ENCODE results near the gene GTSE1. TPM values are rescaled to one million over a fixed set of nuclear protein-coding genes. Genes with fewer than 3 reads are reported as not detected.

GTSE1 gene
- total RNA-seq, 1 experiment from 2014 or later = 46.1 TPM

DNA sequence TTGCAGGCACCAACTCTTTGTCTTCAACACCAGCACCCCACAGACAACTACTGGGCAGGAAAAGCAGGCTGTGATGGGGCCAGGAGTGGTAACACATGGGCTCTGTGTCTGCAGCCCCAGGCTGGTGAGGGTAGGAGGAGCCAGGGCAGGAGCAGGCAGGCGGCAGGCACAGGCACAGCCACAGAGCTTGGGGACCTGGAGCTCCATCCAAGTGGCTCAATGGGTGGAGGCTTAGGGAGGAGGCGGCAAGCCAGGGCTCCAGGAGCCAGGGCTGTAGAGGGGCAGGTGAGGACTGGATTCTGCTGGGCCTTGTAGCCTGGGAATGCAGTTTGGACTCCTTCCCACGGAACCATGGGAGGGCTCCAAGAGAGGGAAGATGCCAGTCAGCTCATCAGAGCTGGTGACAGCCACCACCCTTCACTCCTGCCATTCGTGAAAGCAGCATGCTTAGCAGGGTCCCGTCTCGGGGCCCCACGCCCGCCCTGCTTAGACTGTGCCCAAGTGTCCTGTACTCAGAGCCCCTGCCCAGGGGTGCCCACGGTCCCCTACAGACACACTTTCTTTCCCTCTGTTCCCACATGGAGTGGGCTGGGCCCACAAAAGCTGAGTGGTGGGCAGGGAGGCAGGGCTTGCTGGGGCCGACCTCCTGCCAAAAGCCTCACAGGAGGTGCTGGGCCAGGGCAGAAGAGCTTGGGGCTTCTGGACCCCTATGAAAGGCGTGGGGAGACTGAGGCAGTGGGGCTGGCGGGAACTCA, 16.4 kb upstream of the GTSE1 start:
- Histone ChIP-seq H3K9ac (ENCODE audit: low read length) (no peak overlapping the region), H3K36me3 (ENCODE audit: control insufficient read depth in 1 of 2, insufficient read depth in 2 of 2, low read length in 2 of 2) (peaks cover 30 to 39% of the 10 kb centered on the region in 2 experiments), H3K27me3 (ENCODE audit: insufficient read depth, low read length) (no peaks in the 10 kb centered on the region), H3K79me2 (ENCODE audit: insufficient read depth, low read length) (no peaks in the 10 kb centered on the region), H3K4me1 (ENCODE audit: control insufficient read depth in 1 of 2, insufficient read depth in 2 of 2, low read length in 2 of 2) (no peaks in the 10 kb centered on the region), H3K9me2 (ENCODE audit: insufficient read depth) (no peaks in the 10 kb centered on the region), H3K4me2 (ENCODE audit: low read length) (no peak overlapping the region), H3K9me3 (ENCODE audit: control insufficient read depth in 1 of 2, insufficient read depth in 1 of 2, low read depth in 1 of 2, low read length in 2 of 2) (peaks cover 0 to 3% of the 10 kb centered on the region in 2 experiments; a peak in 1 of 4 replicates), H2AFZ (ENCODE audit: low read depth, low read length, poor library complexity, severe bottlenecking) (no peak overlapping the region), H3K4me3 (replicated peaks in 1 of 2; ENCODE audit: low read depth in 1 of 2, low read length in 2 of 2) (no peak overlapping the region), H3K27ac (ENCODE audit: low read depth, low read length) (no peak overlapping the region), H4K20me1 (ENCODE audit: insufficient read depth) (no peaks in the 10 kb centered on the region)
- CTCF ChIA-PET = no interaction called here
- ATAC-seq = no peak
- BruUV-seq (replicated peaks) = no TSS peak
- POLR2A ChIA-PET = no interaction called here
- RAD21 ChIA-PET (ENCODE audit: low non-redundant PET in 1 of 2, low total read pairs in 2 of 2, uncharacterized antibody in 2 of 2, unreplicated experiment in 2 of 2) = no interaction called here
- intact Hi-C loops (cut with micrococcal nuclease) = no loop called here
- TF ChIP-seq ZNF274 (IDR thresholded peaks at IDR 0.05; ENCODE audit: low read depth, low read length) = no peak
- no peak for TF ChIP-seq SIN3A (IDR thresholded peaks at IDR 0.05; ENCODE audit: low read depth)
- no peak for DNase-seq (ENCODE audit: low read depth, low spot score)

GRCh38 chr22:46280999-46281623, 15.6 kb upstream of the GTSE1 start:
- ChIA-PET CTCF (no interaction called here), POLR2A (no interaction called here)
- peaks cover 30 to 34% of the 10 kb centered on the region in 2 experiments; a peak in 3 of 4 replicates for H3K36me3 ChIP-seq (ENCODE audit: control insufficient read depth in 1 of 2, insufficient read depth in 2 of 2, low read length in 2 of 2)
- TF ChIP-seq POLR2A (IDR thresholded peaks at IDR 0.05; ENCODE audit: borderline replicate concordance, extremely low read depth, insufficient read depth, insufficient read length) (no peak), EZH2phosphoT487 (IDR thresholded peaks at IDR 0.05; ENCODE audit: borderline replicate concordance) (no peak), CEBPB (IDR thresholded peaks at IDR 0.05; ENCODE audit: low read depth) (no peak), POLR2AphosphoS5 (IDR thresholded peaks at IDR 0.05; ENCODE audit: low read depth, low read length) (no peak), ELF1 (IDR thresholded peaks at IDR 0.05; ENCODE audit: borderline replicate concordance, low read depth) (no peak), EGR1 (IDR thresholded peaks at IDR 0.05; ENCODE audit: low read depth) (no peak), SP1 (IDR thresholded peaks at IDR 0.05; ENCODE audit: low read depth) (no peak), REST (IDR thresholded peaks at IDR 0.05; ENCODE audit: low read depth) (no peak), EZH2 (IDR thresholded peaks at IDR 0.05) (no peak), FOSL1 (IDR thresholded peaks at IDR 0.05; ENCODE audit: low read depth) (no peak)
- TF ChIP-seq, protein P1, sequence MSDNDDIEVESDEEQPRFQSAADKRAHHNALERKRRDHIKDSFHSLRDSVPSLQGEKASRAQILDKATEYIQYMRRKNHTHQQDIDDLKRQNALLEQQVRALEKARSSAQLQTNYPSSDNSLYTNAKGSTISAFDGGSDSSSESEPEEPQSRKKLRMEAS (IDR thresholded peaks at IDR 0.05) = no peak
- TF ChIP-seq, protein P2, sequence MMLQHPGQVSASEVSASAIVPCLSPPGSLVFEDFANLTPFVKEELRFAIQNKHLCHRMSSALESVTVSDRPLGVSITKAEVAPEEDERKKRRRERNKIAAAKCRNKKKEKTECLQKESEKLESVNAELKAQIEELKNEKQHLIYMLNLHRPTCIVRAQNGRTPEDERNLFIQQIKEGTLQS (IDR thresholded peaks at IDR 0.05) = no peak

More at GRCh38 chr22:46280999-46281623, 15.6 kb upstream of the GTSE1 start:
- DNase-seq (ENCODE audit: low read depth, low spot score) (no peak), ATAC-seq (no peak)
- Histone ChIP-seq H3K9me2 (ENCODE audit: insufficient read depth) (no peaks in the 10 kb centered on the region), H3K9me3 (ENCODE audit: control insufficient read depth in 1 of 2, insufficient read depth in 1 of 2, low read depth in 1 of 2, low read length in 2 of 2) (no peaks in the 10 kb centered on the region), H2AFZ (ENCODE audit: low read depth, low read length, poor library complexity, severe bottlenecking) (no peak overlapping the region), H4K20me1 (ENCODE audit: insufficient read depth) (no peaks in the 10 kb centered on the region), H3K79me2 (ENCODE audit: insufficient read depth, low read length) (no peaks in the 10 kb centered on the region), H3K4me1 (ENCODE audit: control insufficient read depth in 1 of 2, insufficient read depth in 2 of 2, low read length in 2 of 2) (no peaks in the 10 kb centered on the region), H3K9ac (ENCODE audit: low read length) (no peak overlapping the region), H3K4me2 (ENCODE audit: low read length) (no peak overlapping the region), H3K27ac (ENCODE audit: low read depth, low read length) (no peak overlapping the region), H3K27me3 (ENCODE audit: insufficient read depth, low read length) (no peaks in the 10 kb centered on the region), H3K4me3 (replicated peaks in 1 of 2; ENCODE audit: low read depth in 1 of 2, low read length in 2 of 2) (no peak overlapping the region)
- intact Hi-C loops (cut with micrococcal nuclease) = no loop called here
- BruUV-seq (replicated peaks) = no TSS peak
- RAD21 ChIA-PET (ENCODE audit: low non-redundant PET in 1 of 2, low total read pairs in 2 of 2, uncharacterized antibody in 2 of 2, unreplicated experiment in 2 of 2) = no interaction called here
